Measurements from ENCODE around the gene AOAH.

Gene AOAH

DNA sequence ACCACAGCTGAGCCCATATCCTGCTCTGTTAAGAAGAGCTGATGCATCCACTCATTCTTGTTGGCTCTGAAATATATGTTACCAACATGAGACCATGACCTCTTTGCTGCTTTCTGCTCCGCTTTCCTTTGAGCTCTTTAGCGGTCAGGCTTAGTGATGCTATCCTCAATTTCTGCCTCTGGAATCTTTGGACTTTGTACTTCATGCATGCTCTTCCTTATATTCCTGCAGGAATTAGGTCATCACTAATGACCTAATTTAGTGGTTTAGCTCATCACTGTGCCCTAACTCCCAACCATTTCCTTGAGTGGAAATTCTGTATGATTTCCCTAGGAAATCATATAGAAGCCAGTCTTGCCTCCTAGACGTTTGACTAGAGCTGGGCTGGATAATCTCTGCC lies 119.5 kb downstream of the AOAH start:
- H3K27ac ChIP-seq (ENCODE audit: low read depth, low read length) = no peak overlapping the region

GRCh38 chr7:36602934-36603887 lies 121.1 kb downstream of the AOAH start:
- Histone ChIP-seq H3K36me3 (ENCODE audit: insufficient read depth, low read length) (no peaks in the 10 kb centered on the region), H3K4me1 (ENCODE audit: insufficient read depth, low read length) (no peaks in the 10 kb centered on the region), H3K27ac (ENCODE audit: low read depth, low read length) (no peak overlapping the region), H3K9me3 (ENCODE audit: low read length) (no peaks in the 10 kb centered on the region), H3K27me3 (ENCODE audit: control insufficient read depth in 1 of 2, insufficient read depth in 2 of 2, low read length in 2 of 2) (no peaks in the 10 kb centered on the region), H3K4me3 (ENCODE audit: low read depth in 1 of 2, low read length in 2 of 2) (no peak overlapping the region), H3K9ac (ENCODE audit: low read length) (no peak overlapping the region)

More for the DNA sequence above, 119.5 kb downstream of the AOAH start:
- Histone ChIP-seq H3K9ac (ENCODE audit: low read length) (no peak overlapping the region), H3K9me3 (ENCODE audit: low read length) (no peaks in the 10 kb centered on the region), H3K27me3 (ENCODE audit: control insufficient read depth in 1 of 2, insufficient read depth in 2 of 2, low read length in 2 of 2) (no peaks in the 10 kb centered on the region), H3K36me3 (ENCODE audit: insufficient read depth, low read length) (no peaks in the 10 kb centered on the region), H3K4me3 (ENCODE audit: low read depth in 1 of 2, low read length in 2 of 2) (no peak overlapping the region), H3K4me1 (ENCODE audit: insufficient read depth, low read length) (no peaks in the 10 kb centered on the region)

- Histone ChIP-seq H3K4me1 (ENCODE audit: insufficient read depth, low read length) (no peaks in the 10 kb centered on the region), H3K4me3 (ENCODE audit: low read depth in 1 of 2, low read length in 2 of 2) (no peak overlapping the region), H3K27ac (ENCODE audit: low read depth, low read length) (no peak overlapping the region), H3K27me3 (ENCODE audit: control insufficient read depth in 1 of 2, insufficient read depth in 2 of 2, low read length in 2 of 2) (no peaks in the 10 kb centered on the region), H3K9ac (ENCODE audit: low read length) (no peak overlapping the region), H3K9me3 (ENCODE audit: low read length) (no peaks in the 10 kb centered on the region), H3K36me3 (ENCODE audit: insufficient read depth, low read length) (no peaks in the 10 kb centered on the region)
These were observed 121.8 kb downstream of the AOAH start for GRCh38 chr7:36602511-36602910.

- no peak overlapping the region for H3K4me3 ChIP-seq (ENCODE audit: low read depth in 1 of 2, low read length in 2 of 2)
- H3K9ac ChIP-seq (ENCODE audit: low read length) = no peak overlapping the region
These were observed 122.7 kb downstream of the AOAH start for GRCh38 chr7:36601601-36602000.

DNA sequence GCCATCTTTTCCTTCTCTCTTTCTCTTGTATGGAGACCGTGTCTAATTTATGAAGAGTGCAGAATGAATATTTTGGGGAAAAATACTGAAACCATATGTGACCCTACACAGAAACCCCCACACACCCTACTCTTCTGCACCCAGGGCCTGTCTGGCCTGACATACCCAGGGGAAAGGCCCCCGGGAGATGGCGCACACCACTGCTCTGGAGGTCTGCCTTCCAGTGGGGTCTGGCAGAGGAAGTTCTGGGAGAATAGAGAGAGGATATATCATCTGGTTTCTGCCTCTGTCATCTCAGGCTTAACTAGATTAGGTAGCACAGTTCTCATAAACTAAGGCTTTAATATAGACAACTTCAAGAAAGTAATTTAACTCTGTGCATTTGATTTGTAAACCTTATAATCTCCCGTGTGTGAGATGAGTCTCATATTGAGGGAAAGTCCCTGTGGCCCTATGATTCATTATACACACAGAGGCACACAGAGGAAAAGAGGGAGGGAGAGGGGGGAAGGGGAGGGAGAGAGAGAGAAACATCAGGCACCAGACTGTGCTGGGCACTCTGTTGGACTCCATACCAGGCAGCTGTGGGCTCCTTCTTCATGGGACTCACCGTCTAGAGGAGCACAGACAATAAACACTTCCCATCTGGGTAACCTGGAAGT lies 123.3 kb downstream of the AOAH start:
- H3K27ac ChIP-seq (ENCODE audit: low read depth, low read length) = no peak overlapping the region
- H3K27me3 ChIP-seq (ENCODE audit: control insufficient read depth in 1 of 2, insufficient read depth in 2 of 2, low read length in 2 of 2) = no peaks in the 10 kb centered on the region
- H3K9ac ChIP-seq (ENCODE audit: low read length) = no peak overlapping the region
- H3K4me1 ChIP-seq (ENCODE audit: insufficient read depth, low read length) = no peaks in the 10 kb centered on the region
- H3K9me3 ChIP-seq (ENCODE audit: low read length) = no peaks in the 10 kb centered on the region
- no peak overlapping the region for H3K4me3 ChIP-seq (ENCODE audit: low read depth in 1 of 2, low read length in 2 of 2)
- no peaks in the 10 kb centered on the region for H3K36me3 ChIP-seq (ENCODE audit: insufficient read depth, low read length)

More at GRCh38 chr7:36601601-36602000, 122.7 kb downstream of the AOAH start:
- no peaks in the 10 kb centered on the region for H3K36me3 ChIP-seq (ENCODE audit: insufficient read depth, low read length)
- no peaks in the 10 kb centered on the region for H3K4me1 ChIP-seq (ENCODE audit: insufficient read depth, low read length)
- no peaks in the 10 kb centered on the region for H3K27me3 ChIP-seq (ENCODE audit: control insufficient read depth in 1 of 2, insufficient read depth in 2 of 2, low read length in 2 of 2)
- H3K9me3 ChIP-seq (ENCODE audit: low read length) = no peaks in the 10 kb centered on the region
- H3K27ac ChIP-seq (ENCODE audit: low read depth, low read length) = no peak overlapping the region

- Histone ChIP-seq H3K4me1 (ENCODE audit: insufficient read depth, low read length) (no peaks in the 10 kb centered on the region), H3K9ac (ENCODE audit: low read length) (no peak overlapping the region), H3K4me3 (ENCODE audit: low read depth in 1 of 2, low read length in 2 of 2) (no peak overlapping the region), H3K36me3 (ENCODE audit: insufficient read depth, low read length) (no peaks in the 10 kb centered on the region), H3K27ac (ENCODE audit: low read depth, low read length) (no peak overlapping the region), H3K9me3 (ENCODE audit: low read length) (no peaks in the 10 kb centered on the region), H3K27me3 (ENCODE audit: control insufficient read depth in 1 of 2, insufficient read depth in 2 of 2, low read length in 2 of 2) (no peaks in the 10 kb centered on the region)
These were observed 124.0 kb downstream of the AOAH start for GRCh38 chr7:36600314-36600682.

DNA sequence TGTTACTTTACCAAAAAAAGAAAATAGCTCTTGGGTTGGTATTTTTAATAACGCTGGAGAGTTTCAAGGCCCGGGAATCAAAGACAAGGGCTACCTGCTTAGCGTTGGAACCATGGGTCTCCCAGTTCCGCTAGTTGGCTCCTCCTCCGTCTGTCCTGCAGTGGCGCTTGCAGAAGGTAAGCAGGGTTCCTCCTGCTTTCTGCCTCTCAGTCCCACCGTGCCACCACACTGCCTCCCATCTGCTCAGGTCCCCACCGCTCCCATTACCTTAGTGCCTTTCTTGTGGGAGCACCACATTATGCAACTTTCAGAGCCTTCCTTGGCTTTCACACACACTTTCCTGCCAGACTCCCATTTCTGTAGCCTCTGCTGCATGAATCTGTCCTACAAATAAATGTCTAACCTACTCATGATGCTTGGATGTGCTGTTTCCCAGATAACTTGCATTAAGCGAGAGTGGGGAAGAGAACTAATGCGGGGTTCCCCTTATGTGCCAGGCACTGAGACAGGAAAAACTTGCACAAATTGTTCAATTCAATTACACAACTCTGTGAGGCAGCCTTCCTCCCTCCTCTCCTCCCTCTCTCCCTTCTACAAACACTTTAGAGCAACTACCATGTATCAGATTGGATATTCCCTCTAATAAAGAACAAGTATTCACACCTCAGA lies 124.5 kb downstream of the AOAH start:
- Histone ChIP-seq H3K36me3 (ENCODE audit: insufficient read depth, low read length) (no peaks in the 10 kb centered on the region), H3K9me3 (ENCODE audit: low read length) (no peaks in the 10 kb centered on the region), H3K4me1 (ENCODE audit: insufficient read depth, low read length) (no peaks in the 10 kb centered on the region), H3K27ac (ENCODE audit: low read depth, low read length) (no peak overlapping the region), H3K4me3 (ENCODE audit: low read depth in 1 of 2, low read length in 2 of 2) (no peak overlapping the region), H3K9ac (ENCODE audit: low read length) (no peak overlapping the region), H3K27me3 (ENCODE audit: control insufficient read depth in 1 of 2, insufficient read depth in 2 of 2, low read length in 2 of 2) (no peaks in the 10 kb centered on the region)

DNA sequence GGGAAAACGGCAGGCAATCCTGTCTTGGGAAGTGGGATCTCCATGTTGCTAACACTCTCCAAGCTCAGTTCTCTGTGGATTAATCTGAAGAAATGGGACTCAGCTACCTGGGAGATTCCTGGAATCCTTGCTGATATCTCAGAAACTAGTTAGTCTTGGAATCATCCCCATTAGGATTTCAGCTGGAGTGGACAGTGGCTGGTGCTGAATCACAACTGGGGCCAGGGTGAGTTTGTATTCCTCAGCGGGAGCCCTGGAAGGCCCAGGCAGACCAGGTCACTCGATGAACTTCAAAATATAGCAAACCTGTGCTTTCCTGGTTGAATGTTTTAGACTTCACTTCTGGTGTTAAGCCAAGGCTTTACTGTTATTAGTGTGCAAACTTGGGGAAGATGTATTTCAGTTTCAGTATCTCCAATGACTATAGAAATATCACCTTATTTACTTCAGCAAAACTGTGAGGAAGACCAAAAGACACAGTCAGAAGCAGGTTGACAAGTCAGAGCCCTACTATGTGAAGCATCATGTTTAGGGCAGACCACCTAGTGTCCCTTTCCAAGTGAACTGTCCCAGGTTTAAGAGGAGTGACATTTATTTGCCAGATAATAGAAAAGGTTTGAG lies 126.1 kb downstream of the AOAH start:
- H3K27ac ChIP-seq (ENCODE audit: low read depth, low read length) = no peak overlapping the region
- no peaks in the 10 kb centered on the region for H3K9me3 ChIP-seq (ENCODE audit: low read length)
- no peaks in the 10 kb centered on the region for H3K27me3 ChIP-seq (ENCODE audit: control insufficient read depth in 1 of 2, insufficient read depth in 2 of 2, low read length in 2 of 2)
- H3K9ac ChIP-seq (ENCODE audit: low read length) = no peak overlapping the region
- H3K36me3 ChIP-seq (ENCODE audit: insufficient read depth, low read length) = no peaks in the 10 kb centered on the region
- H3K4me1 ChIP-seq (ENCODE audit: insufficient read depth, low read length) = no peaks in the 10 kb centered on the region
- H3K4me3 ChIP-seq (ENCODE audit: low read depth in 1 of 2, low read length in 2 of 2) = no peak overlapping the region

DNA sequence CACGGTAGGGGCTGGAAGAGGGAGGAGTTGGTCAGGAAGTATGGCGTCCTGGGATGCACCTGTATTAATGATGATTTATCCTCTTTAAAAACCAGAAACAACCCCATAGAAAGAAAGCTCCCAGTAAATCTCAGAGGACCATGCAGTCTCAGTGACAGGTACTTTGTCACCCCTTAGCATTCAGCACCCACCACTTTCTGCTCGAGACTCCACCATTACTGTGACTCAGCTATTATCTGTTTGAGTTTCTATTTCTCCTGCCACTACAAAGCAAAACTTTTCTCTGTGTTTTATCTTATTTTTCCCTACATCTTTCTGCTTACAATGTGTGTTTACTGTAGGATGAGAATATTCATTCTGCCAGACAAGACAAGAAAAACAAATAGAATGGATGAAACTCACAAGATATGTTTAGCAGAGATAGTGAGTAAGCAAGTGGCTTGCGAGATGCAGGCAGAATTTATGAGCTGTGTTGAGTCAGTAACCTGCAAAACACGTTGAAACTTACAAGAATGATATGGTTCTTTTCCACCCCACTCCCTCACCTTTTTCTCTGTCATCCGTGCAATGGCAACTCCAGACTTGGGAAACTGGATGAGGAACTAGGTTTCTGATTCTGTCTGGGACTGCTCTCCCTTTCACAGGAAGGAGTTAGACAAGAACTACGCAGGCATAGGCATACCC lies 127.1 kb downstream of the AOAH start:
- Histone ChIP-seq H3K36me3 (ENCODE audit: insufficient read depth, low read length) (no peaks in the 10 kb centered on the region), H3K9ac (ENCODE audit: low read length) (no peak overlapping the region), H3K4me3 (ENCODE audit: low read depth in 1 of 2, low read length in 2 of 2) (no peak overlapping the region), H3K27me3 (ENCODE audit: control insufficient read depth in 1 of 2, insufficient read depth in 2 of 2, low read length in 2 of 2) (no peaks in the 10 kb centered on the region), H3K9me3 (ENCODE audit: low read length) (no peaks in the 10 kb centered on the region), H3K4me1 (ENCODE audit: insufficient read depth, low read length) (no peaks in the 10 kb centered on the region), H3K27ac (ENCODE audit: low read depth, low read length) (no peak overlapping the region)

DNA sequence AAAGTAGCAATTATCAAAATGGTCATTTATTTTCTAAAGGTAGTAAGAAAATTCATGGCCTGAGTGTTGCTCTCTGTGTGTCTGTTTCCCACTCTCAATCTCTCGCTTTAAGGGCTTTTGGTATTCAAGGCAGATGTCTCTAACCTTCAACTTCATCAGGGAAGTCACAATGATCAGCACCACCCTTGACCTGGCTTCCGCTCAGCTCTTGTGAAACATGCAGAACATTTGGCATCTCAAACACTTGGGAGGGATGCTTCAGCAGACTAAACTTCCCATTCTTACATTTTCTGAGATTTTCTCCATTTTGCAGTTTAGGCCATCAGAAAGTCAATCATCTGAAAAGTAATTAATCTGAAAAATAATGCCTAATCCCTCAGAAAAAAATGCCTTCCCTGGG lies 129.8 kb downstream of the AOAH start:
- no peak overlapping the region for H3K9ac ChIP-seq (ENCODE audit: low read length)
- H3K9me3 ChIP-seq (ENCODE audit: low read length) = no peaks in the 10 kb centered on the region
- H3K27me3 ChIP-seq (ENCODE audit: control insufficient read depth in 1 of 2, insufficient read depth in 2 of 2, low read length in 2 of 2) = no peaks in the 10 kb centered on the region
- H3K36me3 ChIP-seq (ENCODE audit: insufficient read depth, low read length) = no peaks in the 10 kb centered on the region
- no peak overlapping the region for H3K27ac ChIP-seq (ENCODE audit: low read depth, low read length)
- H3K4me1 ChIP-seq (ENCODE audit: insufficient read depth, low read length) = no peaks in the 10 kb centered on the region
- no peak overlapping the region for H3K4me3 ChIP-seq (ENCODE audit: low read depth in 1 of 2, low read length in 2 of 2)

DNA sequence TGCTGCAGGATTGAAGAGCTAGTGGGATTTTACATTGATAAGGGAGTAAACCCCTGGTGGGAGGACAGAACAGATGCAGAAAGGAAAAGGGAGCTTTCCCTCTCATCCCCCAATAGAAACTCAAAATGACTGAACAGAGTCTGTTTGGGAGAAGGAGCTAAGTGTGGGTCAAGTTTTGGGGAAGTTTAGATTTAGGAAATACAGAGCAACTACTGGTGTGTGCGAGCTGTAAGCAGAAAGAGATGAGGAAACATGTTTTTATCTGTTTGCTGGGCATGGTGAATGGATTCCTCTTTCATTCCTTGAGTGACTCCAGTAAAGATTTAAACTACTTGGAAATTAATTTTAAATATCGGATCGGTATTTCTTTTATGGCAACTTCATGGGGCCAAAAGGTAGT lies 132.7 kb downstream of the AOAH start:
- Histone ChIP-seq H3K9ac (ENCODE audit: low read length) (no peak overlapping the region), H3K27me3 (ENCODE audit: control insufficient read depth in 1 of 2, insufficient read depth in 2 of 2, low read length in 2 of 2) (no peaks in the 10 kb centered on the region), H3K4me1 (ENCODE audit: insufficient read depth, low read length) (no peaks in the 10 kb centered on the region), H3K4me3 (ENCODE audit: low read depth in 1 of 2, low read length in 2 of 2) (no peak overlapping the region), H3K27ac (ENCODE audit: low read depth, low read length) (no peak overlapping the region), H3K9me3 (ENCODE audit: low read length) (no peaks in the 10 kb centered on the region), H3K36me3 (ENCODE audit: insufficient read depth, low read length) (no peaks in the 10 kb centered on the region)
